Spinal cord (tissue), 10 donors: ENCODE results near the gene SPTBN1. TPM values are rescaled to one million over a fixed set of nuclear protein-coding genes. Genes with fewer than 3 reads are reported as not detected.
A peak's percentile ranks its signal among the peaks of the same experiment; 100 is the strongest.

ENCODE experiments used
- DNase-seq, 6 donors: peaks; one replicate each; pipeline versions ENCODE4 v3.0.0 to v3.0.0-alpha.2; 2013 to 2015; ENCODE audit warnings: low spot score in 6 of 6, low read depth in 4 of 6
- H3K27ac ChIP-seq: one replicate; pipeline ENCODE4 v1.5.1; 2013; ENCODE audit warnings: low read depth, low read length, control low read depth
- H3K27me3 ChIP-seq: one replicate; pipeline ENCODE4 v1.6.1; 2013; ENCODE audit warnings: low read length; ENCODE audit not compliant: control insufficient read depth, insufficient read depth
- H3K36me3 ChIP-seq: one replicate; pipeline ENCODE4 v1.6.1; 2013; ENCODE audit warnings: low read length; ENCODE audit not compliant: control insufficient read depth, insufficient read depth
- H3K4me1 ChIP-seq: one replicate; pipeline ENCODE4 v1.6.1; 2013; ENCODE audit warnings: low read length; ENCODE audit not compliant: control insufficient read depth, insufficient read depth
- H3K4me3 ChIP-seq: one replicate; pipeline ENCODE4 v1.5.1; 2013; ENCODE audit warnings: low read depth, low read length, control low read depth
- H3K9me3 ChIP-seq: one replicate; pipeline ENCODE4 v1.6.1; 2013; ENCODE audit warnings: low read length; ENCODE audit not compliant: control insufficient read depth, insufficient read depth
- WGBS: methylation state at CpG from one replicate; pipeline ENCODE4 v1.1.5; 2013; ENCODE audit warnings: missing lambda C conversion rate; ENCODE audit not compliant: insufficient coverage; 5-methylcytosine and 5-hydroxymethylcytosine counted together
- polyA plus RNA-seq, 2 donors: library from polyadenylated mRNA; unstranded; fragments of 120-200 nt; gene quantifications; one replicate each; pipeline ENCODE4 v1.2.1, GENCODE V29; 2013; ENCODE audit not compliant: insufficient read length in 2 of 2
- total RNA-seq, 2 donors: library from RNA; depleted of rRNA in 1 of 2; stranded (reverse); fragments of 120-200 nt in 1 of 2; fragments of >200 nt in 1 of 2; gene quantifications; one replicate each; pipeline versions ENCODE4 v1.2.3 to v1.2.4, GENCODE V29; 2013 to 2014
- donor health status: healthy.

The SPTBN1 gene
- total and polyA plus RNA-seq, 4 donors: 351 to 501 (median 426) TPM

GRCh38 chr2:54653572-54654204 lies 197.6 kb downstream of the SPTBN1 start:
- Histone ChIP-seq H3K4me1 (peaks cover 4% of the 10 kb centered on the region), H3K27me3 (no peaks in the 10 kb centered on the region), H3K36me3 (peaks cover 34% of the 10 kb centered on the region), H3K9me3 (no peaks in the 10 kb centered on the region), H3K4me3 (no peak overlapping the region), H3K27ac (no peak overlapping the region)
- no peak for DNase-seq
- WGBS: 94% methylated on average over 22 of the region's 26 CpGs

- DNase-seq: no peak
- WGBS: 85% methylated on average over 10 of the region's 14 CpGs
- peaks cover 8% of the 10 kb centered on the region for H3K4me1 ChIP-seq
- H3K27me3 ChIP-seq: no peaks in the 10 kb centered on the region
- no peak overlapping the region for H3K4me3 ChIP-seq
- peaks cover 32% of the 10 kb centered on the region for H3K36me3 ChIP-seq
- no peaks in the 10 kb centered on the region for H3K9me3 ChIP-seq
- H3K27ac ChIP-seq: no peak overlapping the region
Measured at GRCh38 chr2:54655046-54655809, 199.1 kb downstream of the SPTBN1 start.

DNA sequence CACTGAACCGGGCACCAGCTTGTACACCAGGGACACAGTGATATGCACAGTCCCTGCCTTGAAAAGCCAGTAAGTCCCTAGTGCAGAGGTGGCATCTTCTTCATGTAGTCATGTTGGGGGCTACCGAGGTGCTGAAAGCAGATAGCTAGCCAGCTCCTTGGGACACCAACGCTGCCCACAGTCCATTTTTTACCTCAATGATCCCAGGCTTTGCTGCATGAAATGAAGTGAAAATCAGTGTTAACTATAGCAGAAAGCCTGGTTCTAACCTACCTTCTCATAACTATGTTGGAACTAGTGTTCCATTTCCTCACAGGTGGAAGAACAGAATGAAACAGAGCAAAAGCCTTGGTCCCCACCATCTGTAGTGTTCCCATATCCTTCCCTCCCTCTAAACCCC lies 200.7 kb downstream of the SPTBN1 start:
- H3K27ac ChIP-seq: no peak overlapping the region
- H3K4me1 ChIP-seq: peaks cover 8% of the 10 kb centered on the region
- no peak overlapping the region for H3K4me3 ChIP-seq
- no peak for DNase-seq
- H3K9me3 ChIP-seq: no peaks in the 10 kb centered on the region
- H3K27me3 ChIP-seq: no peaks in the 10 kb centered on the region
- H3K36me3 ChIP-seq: peaks cover 38% of the 10 kb centered on the region
- WGBS: 100% methylated on average over 1 of the region's 3 CpGs

DNA sequence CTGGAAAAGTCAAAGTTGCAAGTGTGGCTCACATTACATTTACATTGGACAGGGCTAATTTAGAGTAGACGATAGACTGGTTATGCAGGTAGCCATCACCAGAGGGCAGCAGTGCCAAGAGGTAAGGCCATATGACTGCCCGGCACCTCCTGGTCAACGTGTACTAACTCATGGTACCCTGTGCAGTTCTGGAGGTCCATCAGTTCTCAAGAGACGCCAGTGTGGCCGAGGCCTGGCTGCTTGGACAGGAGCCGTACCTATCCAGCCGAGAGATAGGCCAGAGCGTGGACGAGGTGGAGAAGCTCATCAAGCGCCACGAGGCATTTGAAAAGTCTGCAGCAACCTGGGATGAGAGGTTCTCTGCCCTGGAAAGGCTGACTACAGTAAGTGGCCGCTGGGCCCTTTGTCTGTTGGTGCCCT lies 201.5 kb downstream of the SPTBN1 start:
- 87% methylated on average over 11 of the region's 12 CpGs for WGBS
- H3K27ac ChIP-seq: peak overlapping the region; percentile 13
- H3K36me3 ChIP-seq: peaks cover 41% of the 10 kb centered on the region

DNA sequence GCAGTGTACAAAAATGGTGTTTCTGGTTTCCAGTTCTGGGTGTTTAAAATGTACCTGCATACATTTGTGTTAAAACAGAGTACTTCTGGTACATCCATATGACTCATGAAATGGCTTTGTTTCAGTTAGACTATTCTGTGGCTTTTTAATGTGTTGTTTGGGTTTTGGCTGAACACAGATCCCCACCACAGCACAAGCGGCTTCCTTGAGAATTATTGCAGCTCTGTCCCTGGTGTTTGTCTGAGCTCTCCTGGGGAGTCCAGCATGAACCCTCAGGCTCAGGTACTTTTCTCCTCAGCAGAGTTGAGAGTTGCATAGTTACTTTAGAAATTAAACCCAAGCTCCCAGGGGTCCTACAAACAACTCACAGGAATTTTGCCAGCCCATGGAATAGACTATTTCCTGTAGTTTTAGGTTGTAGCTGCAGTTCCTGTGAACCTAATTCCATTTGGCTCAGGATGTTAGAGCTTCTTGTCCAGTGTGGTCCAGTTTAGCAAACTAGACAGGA lies 202.5 kb downstream of the SPTBN1 start:
- no peak for DNase-seq
- H3K9me3 ChIP-seq: no peaks in the 10 kb centered on the region
- H3K4me3 ChIP-seq: no peak overlapping the region
- peaks cover 8% of the 10 kb centered on the region for H3K4me1 ChIP-seq
- H3K27ac ChIP-seq: peak overlapping the region; percentile 18
- H3K27me3 ChIP-seq: no peaks in the 10 kb centered on the region
- peaks cover 45% of the 10 kb centered on the region for H3K36me3 ChIP-seq
- no CpG with 5 or more reads among the region's 1 CpG for WGBS

More for the DNA sequence above, 201.5 kb downstream of the SPTBN1 start:
- peak in 1 of 6 donors; percentile 62 for DNase-seq
- H3K9me3 ChIP-seq: no peaks in the 10 kb centered on the region
- H3K4me1 ChIP-seq: peaks cover 8% of the 10 kb centered on the region
- H3K4me3 ChIP-seq: no peak overlapping the region
- H3K27me3 ChIP-seq: no peaks in the 10 kb centered on the region

DNA sequence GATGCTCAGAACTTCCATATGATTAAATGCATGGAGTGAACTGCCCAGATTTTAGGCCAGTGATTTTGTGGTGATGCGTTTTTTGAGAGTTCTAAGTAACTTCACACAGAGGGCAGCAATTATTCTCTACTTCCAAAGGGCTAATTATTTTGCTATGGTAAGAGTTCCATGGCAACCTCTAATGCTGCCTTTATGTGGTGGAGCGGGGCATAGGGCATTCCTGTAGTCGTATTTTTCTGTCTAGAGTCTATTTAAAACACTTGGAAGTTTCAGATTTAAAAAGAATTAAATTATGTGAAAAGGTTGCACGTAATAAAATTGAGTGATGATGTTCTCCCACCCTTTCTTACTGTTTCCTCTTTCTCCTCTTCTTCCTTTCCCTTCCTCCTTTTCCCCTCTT lies 203.4 kb downstream of the SPTBN1 start:
- Histone ChIP-seq H3K27me3 (no peaks in the 10 kb centered on the region), H3K27ac (peak overlapping the region; percentile 18), H3K36me3 (peaks cover 43% of the 10 kb centered on the region), H3K9me3 (no peaks in the 10 kb centered on the region), H3K4me3 (no peak overlapping the region), H3K4me1 (peaks cover 12% of the 10 kb centered on the region)
- no CpG with 5 or more reads among the region's 4 CpGs for WGBS
- peak in 2 of 6 donors; percentile 45 to 54 for DNase-seq

GRCh38 chr2:54660752-54661151 lies 204.6 kb downstream of the SPTBN1 start:
- Histone ChIP-seq H3K27me3 (no peaks in the 10 kb centered on the region), H3K9me3 (no peaks in the 10 kb centered on the region), H3K36me3 (peaks cover 39% of the 10 kb centered on the region), H3K4me1 (peaks cover 15% of the 10 kb centered on the region), H3K27ac (no peak overlapping the region), H3K4me3 (no peak overlapping the region)
- 73% methylated on average over 12 of the region's 12 CpGs for WGBS
- DNase-seq: peak in 1 of 6 donors; percentile 66

DNA sequence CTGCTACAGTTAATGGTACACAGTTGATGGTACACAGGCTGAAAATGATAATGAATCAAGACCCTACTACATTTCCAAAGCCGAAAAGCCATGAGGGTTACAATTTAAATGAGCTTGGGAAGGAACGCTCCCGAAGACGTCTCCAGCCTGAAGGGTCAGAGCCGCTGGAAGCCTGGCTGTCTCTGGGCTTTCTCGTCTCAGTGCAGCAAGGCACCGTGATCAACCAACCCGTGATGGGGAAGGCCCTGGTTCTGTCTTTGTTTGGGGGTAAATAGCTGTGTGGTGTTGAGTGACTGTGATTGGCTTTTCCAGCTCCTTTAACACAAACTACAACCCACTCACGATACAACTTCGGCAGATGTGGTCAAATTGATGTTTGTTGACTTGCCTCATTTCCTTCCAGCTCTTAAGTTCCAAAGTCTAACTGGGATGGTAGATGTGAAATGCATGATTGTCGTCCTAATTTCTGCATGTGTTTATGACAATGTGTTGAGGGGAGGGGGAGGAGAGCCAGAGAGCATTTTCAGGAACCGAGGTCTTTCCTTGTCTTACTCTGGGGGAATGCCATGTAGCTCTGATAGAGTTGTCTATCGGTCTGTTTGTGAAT lies 207.4 kb downstream of the SPTBN1 start:
- Histone ChIP-seq H3K4me3 (no peak overlapping the region), H3K27me3 (no peaks in the 10 kb centered on the region), H3K4me1 (peaks cover 35% of the 10 kb centered on the region), H3K27ac (no peak overlapping the region), H3K9me3 (no peaks in the 10 kb centered on the region), H3K36me3 (peaks cover 43% of the 10 kb centered on the region)
- no peak for DNase-seq
- WGBS: 100% methylated on average over 5 of the region's 13 CpGs

DNA sequence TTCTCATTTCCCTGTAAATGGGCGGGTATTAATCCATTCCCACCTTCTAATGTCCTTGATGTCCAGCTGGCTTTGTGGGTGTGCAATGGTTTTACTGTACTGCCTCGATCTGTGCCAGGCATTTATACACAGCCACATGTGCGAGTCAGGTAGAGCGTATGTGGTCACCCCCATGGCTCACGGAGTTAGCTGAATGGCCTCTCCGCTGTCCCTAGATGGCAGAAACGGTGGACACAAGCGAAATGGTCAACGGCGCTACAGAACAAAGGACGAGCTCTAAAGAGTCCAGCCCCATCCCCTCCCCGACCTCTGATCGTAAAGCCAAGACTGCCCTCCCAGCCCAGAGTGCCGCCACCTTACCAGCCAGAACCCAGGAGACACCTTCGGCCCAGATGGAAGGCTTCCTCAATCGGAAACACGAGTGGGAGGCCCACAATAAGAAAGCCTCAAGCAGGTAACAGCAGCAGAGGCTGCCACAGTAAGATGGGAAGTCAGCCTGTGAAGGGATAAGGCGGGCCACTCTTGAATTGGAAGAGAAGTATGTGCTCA lies 208.2 kb downstream of the SPTBN1 start:
- DNase-seq: no peak
- Histone ChIP-seq H3K4me3 (no peak overlapping the region), H3K9me3 (no peaks in the 10 kb centered on the region), H3K27ac (no peak overlapping the region), H3K36me3 (peaks cover 40% of the 10 kb centered on the region), H3K27me3 (no peaks in the 10 kb centered on the region), H3K4me1 (peaks cover 32% of the 10 kb centered on the region)
- 98% methylated on average over 17 of the region's 18 CpGs for WGBS
